Subcutaneous abdominal adipose tissue (tissue), 5 donors: ENCODE data around the gene SLC15A4.

Source experiments
- H3K27ac ChIP-seq: one replicate; pipeline ENCODE4 v1.7.0; 2013; ENCODE audit warnings: low read depth, mild to moderate bottlenecking, inconsistent platforms, low read length, moderate library complexity
- H3K27me3 ChIP-seq, 5 donors: one replicate each; pipeline ENCODE4 v1.7.0; 2013; ENCODE audit warnings: low read length in 5 of 5, inconsistent platforms in 1 of 5; ENCODE audit not compliant: control insufficient read depth in 5 of 5, insufficient read depth in 4 of 5
- H3K36me3 ChIP-seq, 5 donors: one replicate each; pipeline ENCODE4 v1.7.0; 2013; ENCODE audit warnings: low read length in 5 of 5; ENCODE audit not compliant: control insufficient read depth in 5 of 5, insufficient read depth in 5 of 5
- H3K4me1 ChIP-seq, 5 donors: one replicate each; pipeline ENCODE4 v1.7.0; 2013; ENCODE audit warnings: low read length in 5 of 5, mild to moderate bottlenecking in 3 of 5, moderate library complexity in 1 of 5; ENCODE audit not compliant: control insufficient read depth in 5 of 5, insufficient read depth in 5 of 5
- H3K4me3 ChIP-seq, 5 donors: one replicate each; pipeline ENCODE4 v1.7.0; 2013; ENCODE audit warnings: low read length in 5 of 5, low read depth in 1 of 5
- H3K9ac ChIP-seq, 5 donors: one replicate each; pipeline ENCODE4 v1.7.0; 2013; ENCODE audit warnings: low read length in 5 of 5, mild to moderate bottlenecking in 4 of 5, moderate library complexity in 3 of 5
- H3K9me3 ChIP-seq, 5 donors: one replicate each; pipeline ENCODE4 v1.7.0; 2013; ENCODE audit warnings: low read length in 5 of 5; ENCODE audit not compliant: control insufficient read depth in 5 of 5
- donor health status: healthy.
- donor health status: healthy.
- donor health status: healthy.
- donor health status: healthy.
- donor health status: healthy.

The SLC15A4 gene

DNA sequence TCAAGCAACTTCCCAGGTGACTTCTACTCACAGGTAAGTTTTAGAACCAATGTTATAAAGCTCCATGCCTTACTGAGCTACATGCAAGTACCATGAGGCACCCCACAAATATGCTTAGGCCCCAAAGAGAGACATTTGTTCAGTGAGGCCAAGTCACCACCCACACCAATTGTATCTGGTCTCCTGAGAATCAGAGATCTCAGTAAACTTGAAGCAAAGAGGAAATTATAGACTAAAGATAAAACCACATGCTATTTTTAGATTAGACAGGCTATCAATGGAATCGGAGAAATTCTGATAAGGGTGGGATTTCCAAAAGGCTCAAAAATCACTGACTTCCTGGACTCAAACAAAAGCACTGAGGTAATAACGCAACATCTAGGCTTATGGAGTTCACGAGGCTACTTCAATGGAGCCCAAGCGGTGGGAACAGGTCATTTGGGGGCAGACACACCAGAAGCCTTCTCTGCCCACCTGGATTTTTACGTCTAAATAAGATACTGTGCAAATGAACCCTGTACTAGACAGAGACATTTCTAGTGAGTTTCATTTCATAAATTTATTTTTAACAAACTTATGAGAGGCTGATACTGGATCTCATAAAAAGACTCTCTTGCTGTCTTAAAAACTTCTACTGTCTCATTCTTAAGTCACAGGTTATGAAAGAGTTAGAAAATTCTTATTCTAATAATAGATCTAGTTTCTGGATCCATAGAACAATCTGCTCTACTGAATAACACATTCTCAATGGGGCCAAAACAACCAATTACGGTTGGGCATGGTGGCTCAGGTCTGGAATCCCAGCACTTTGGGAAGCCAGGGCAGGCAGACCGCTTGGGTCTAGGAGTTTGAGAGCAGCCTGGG is 7.7 kb downstream of the SLC15A4 start:
- H3K4me1 ChIP-seq, result peaks cover 18 to 63% (median 49%) of the 10 kb centered on the region in 5 donors
- H3K9me3 ChIP-seq, result no peaks in the 10 kb centered on the region
- no peak overlapping the region for H3K4me3 ChIP-seq

DNA sequence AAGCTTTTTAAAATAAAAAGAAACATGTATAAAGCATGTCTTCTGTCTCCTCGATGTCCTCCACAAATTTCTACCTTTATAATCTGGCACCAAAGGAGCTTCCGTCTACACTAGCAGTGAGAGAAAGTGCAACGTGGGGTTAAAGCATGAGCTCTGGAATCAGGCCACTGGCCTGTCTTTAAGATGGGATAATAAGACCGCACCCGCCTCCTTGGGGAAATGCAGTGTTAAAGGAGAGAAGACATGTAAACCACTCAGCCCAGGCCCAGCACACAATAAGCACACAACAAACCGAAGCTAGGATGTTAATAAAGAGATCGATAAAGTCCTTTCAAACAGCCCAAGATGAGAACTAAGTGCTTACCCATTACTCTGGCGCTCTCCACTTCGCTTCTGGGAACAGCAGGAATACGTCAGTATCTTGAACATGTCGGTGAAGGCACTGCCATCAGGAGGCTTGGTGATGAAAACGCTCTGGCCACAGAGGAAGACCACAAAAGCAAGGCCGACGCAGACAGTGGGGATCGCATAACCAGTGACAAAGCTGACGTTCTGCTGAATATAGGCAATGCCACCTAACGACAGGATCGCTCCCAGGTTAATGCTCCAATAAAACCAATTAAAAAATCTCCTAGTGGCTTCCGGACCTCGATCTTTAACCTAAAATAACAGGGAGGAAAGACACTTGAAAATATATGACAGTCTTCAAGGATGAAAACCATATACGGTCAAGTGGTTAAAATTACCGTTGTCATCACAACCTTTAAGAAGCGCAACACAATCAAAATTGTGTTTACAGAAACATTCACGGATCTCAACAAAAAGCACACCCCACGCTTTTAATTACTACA is 9.1 kb downstream of the SLC15A4 start:
- peaks cover 15 to 70% (median 54%) of the 10 kb centered on the region in 5 donors for H3K4me1 ChIP-seq
- H3K27ac ChIP-seq, result peak overlapping the region; percentile 4
- H3K36me3 ChIP-seq, result peaks cover 0 to 20% (median 5%) of the 10 kb centered on the region in 5 donors
- no peaks in the 10 kb centered on the region for H3K9me3 ChIP-seq
- H3K27me3 ChIP-seq, result no peaks in the 10 kb centered on the region
- H3K4me3 ChIP-seq, result peak overlapping the region in 1 of 5 donors; percentile 9
- H3K9ac ChIP-seq, result peak overlapping the region in 1 of 5 donors; percentile 44

More for the DNA sequence above, 7.7 kb downstream of the SLC15A4 start:
- Histone ChIP-seq H3K27me3 (no peaks in the 10 kb centered on the region), H3K27ac (no peak overlapping the region), H3K9ac (peak overlapping the region in 2 of 5 donors; percentile 2 to 27), H3K36me3 (peaks cover 0 to 20% (median 8%) of the 10 kb centered on the region in 5 donors)

DNA sequence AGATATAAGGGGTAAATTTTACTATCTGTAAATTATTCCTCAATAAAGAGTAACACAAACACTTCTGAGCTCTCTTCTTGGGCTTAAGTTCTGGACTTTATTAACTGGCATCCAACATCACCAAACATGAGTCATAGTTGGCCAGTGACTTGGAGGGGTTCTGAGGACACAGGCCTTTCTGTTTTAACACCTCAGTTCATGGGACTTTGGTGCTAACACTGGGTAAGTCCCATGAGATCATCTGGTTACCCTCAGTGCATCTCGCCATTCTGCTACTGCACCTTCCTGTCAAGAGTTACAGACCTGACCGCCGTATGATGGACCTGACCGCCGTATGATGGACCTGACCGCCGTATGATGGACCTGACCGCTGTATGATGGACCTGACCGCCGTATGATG is 9.9 kb downstream of the SLC15A4 start:
- Histone ChIP-seq H3K27ac (no peak overlapping the region), H3K4me1 (peaks cover 15 to 71% (median 51%) of the 10 kb centered on the region in 5 donors), H3K9me3 (no peaks in the 10 kb centered on the region), H3K27me3 (no peaks in the 10 kb centered on the region), H3K36me3 (peaks cover 0 to 22% (median 6%) of the 10 kb centered on the region in 5 donors), H3K4me3 (no peak overlapping the region), H3K9ac (no peak overlapping the region)

DNA sequence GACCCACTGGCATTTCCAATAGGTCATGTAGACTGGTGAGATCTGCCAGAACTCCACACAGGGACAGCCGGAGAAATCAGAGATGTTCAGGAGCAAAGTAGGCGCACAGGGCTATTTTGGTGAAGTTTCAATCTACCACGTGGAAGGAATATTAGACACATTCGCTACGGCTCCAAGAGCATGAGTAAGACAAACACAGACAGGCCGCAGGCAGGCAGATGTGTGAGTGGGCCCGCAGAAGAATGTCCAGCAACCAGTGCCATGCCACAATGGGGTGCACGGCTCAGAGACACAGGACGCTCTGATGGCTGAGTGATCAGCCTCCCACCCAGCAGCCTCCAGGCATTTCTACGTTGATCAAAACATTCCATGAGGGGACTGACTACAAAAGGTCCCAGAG is 10.4 kb downstream of the SLC15A4 start:
- Histone ChIP-seq H3K9me3 (no peaks in the 10 kb centered on the region), H3K4me1 (peaks cover 11 to 66% (median 46%) of the 10 kb centered on the region in 5 donors), H3K9ac (no peak overlapping the region), H3K27ac (no peak overlapping the region), H3K36me3 (peaks cover 0 to 27% (median 11%) of the 10 kb centered on the region in 5 donors), H3K4me3 (no peak overlapping the region), H3K27me3 (no peaks in the 10 kb centered on the region)

DNA sequence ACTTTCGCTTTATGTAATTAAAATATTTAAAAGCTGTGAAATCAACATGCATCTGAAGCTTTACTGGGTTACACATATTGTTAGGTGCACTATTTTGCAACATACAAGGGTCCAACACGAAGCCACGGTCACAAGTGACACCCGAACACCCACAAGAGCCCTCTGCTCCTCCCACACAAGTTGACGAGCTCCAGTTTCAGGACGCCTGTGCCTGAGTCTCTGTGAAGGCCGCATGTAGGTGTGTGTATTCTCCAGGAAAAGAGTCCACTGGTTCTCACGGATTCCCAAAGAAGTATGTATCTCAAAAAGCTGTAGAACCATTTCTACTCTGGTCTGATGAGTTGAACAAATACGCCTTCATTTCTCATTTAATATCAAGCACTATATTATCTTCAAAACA is 12.0 kb downstream of the SLC15A4 start:
- no peak overlapping the region for H3K9ac ChIP-seq
- H3K4me1 ChIP-seq, result peaks cover 3 to 50% (median 34%) of the 10 kb centered on the region in 5 donors
- H3K9me3 ChIP-seq, result no peaks in the 10 kb centered on the region
- no peaks in the 10 kb centered on the region for H3K27me3 ChIP-seq
- H3K27ac ChIP-seq, result peak overlapping the region; percentile 72
- peaks cover 0 to 42% (median 24%) of the 10 kb centered on the region in 5 donors for H3K36me3 ChIP-seq
- H3K4me3 ChIP-seq, result no peak overlapping the region

DNA sequence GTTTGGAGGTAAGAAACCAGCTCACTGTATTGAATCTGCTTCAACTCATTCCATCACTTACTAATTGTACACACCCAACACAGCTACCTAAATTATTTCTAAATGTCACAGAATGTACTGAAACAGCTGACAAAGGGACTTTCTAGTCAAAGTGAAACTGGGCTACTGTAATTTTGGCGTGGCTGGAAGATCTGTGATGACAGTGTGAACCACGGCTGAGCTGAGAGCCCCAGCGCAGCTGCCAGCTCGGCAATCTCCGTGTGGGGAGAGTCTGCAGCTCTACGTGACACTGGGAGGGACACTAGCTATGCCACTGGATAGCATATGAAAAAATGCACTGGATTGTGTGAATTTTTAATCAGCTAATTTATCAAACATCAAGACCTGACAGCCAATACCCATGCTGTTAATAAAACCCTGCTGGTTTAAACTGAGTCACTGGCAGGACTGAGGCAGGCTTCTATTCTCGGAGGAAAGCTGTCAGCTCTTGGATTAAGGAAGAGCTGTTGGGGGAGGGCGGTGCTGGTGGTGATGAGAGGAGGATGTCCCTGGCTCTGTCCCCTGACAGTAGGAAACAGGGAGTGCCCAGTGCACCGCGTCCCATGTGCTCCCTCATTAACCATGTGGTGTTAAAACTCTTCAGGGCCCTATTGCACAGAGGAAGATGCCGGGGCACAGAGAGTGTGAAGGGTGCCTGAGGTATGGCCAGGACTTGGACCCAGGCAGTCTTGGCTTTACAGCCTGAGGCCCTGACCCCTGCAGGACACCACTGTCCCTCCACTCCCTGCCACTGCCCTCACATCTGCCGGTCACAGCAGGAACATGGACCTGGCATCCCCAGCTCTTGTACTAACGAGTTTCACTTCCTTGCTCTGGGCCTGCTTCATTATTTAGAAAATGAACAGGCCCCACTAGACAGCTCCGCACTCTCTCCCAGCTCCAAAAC is 13.3 kb downstream of the SLC15A4 start:
- H3K4me1 ChIP-seq, result peaks cover 0 to 38% (median 22%) of the 10 kb centered on the region in 5 donors
- H3K4me3 ChIP-seq, result peak overlapping the region in 2 of 5 donors; percentile 1 to 31
- H3K9me3 ChIP-seq, result no peaks in the 10 kb centered on the region
- H3K9ac ChIP-seq, result peak overlapping the region in 3 of 5 donors; percentile 0 to 58 (median 51)
- no peaks in the 10 kb centered on the region for H3K27me3 ChIP-seq
- peaks cover 0 to 46% (median 29%) of the 10 kb centered on the region in 5 donors for H3K36me3 ChIP-seq
- H3K27ac ChIP-seq, result peak overlapping the region; percentile 72

DNA sequence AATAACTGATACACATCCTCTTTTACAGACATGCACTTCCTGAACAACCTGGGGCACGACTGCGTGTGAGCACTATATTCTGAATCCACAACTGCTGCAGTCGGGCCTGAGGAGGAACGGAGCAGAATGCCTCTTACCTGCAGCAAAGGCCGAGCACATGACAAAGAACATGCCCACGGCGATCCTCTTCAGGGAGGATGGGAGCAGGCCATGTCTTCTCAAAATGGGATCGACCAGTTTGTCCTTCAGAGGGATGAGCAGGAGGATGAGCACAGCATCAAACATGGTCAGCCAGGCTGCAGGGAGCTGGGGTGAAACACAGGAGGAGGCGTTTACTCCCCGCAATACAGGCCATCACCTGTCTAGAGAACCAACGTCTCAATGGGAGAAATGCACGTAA is 15.1 kb downstream of the SLC15A4 start:
- H3K4me3 ChIP-seq, result no peak overlapping the region
- peaks cover 0 to 26% (median 19%) of the 10 kb centered on the region in 5 donors for H3K4me1 ChIP-seq
- peaks cover 0 to 48% (median 31%) of the 10 kb centered on the region in 5 donors for H3K36me3 ChIP-seq
- no peak overlapping the region for H3K27ac ChIP-seq
- H3K9me3 ChIP-seq, result peaks cover 0 to 4% (median 0%) of the 10 kb centered on the region in 5 donors
- H3K9ac ChIP-seq, result no peak overlapping the region
- H3K27me3 ChIP-seq, result no peaks in the 10 kb centered on the region

DNA sequence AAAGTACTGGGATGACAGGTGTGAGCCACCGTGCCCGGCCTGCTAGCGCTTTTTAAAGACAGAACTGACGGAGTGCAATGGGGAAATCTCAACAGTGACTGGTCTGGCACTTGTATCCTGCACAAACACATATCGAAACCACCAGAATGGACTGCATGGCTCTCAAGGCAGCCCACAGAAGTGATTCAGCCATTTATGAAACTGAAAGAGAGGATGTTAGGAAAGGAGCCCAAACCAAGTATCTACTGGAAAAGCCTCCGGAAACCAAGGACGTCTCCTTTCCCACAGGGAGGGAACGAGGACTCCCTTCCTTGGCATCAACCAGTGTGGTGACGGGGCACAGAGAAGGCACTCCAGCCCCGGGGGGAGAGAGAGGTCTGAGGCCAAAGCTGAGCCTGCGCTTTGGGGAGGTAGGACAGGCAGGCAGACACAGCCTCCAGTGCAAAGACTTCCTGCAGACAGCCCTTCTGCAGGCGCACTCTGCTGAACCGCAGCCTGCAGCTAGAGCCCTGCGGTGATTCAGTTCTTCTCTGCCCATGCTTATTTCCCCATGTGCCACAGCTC is 16.5 kb downstream of the SLC15A4 start:
- H3K36me3 ChIP-seq, result peaks cover 0 to 52% (median 36%) of the 10 kb centered on the region in 5 donors
- H3K9ac ChIP-seq, result no peak overlapping the region
- H3K4me3 ChIP-seq, result peak overlapping the region in 1 of 5 donors; percentile 12
- H3K27me3 ChIP-seq, result no peaks in the 10 kb centered on the region
- H3K9me3 ChIP-seq, result peaks cover 0 to 4% (median 0%) of the 10 kb centered on the region in 5 donors
- no peak overlapping the region for H3K27ac ChIP-seq
- H3K4me1 ChIP-seq, result peaks cover 0 to 21% (median 16%) of the 10 kb centered on the region in 5 donors

DNA sequence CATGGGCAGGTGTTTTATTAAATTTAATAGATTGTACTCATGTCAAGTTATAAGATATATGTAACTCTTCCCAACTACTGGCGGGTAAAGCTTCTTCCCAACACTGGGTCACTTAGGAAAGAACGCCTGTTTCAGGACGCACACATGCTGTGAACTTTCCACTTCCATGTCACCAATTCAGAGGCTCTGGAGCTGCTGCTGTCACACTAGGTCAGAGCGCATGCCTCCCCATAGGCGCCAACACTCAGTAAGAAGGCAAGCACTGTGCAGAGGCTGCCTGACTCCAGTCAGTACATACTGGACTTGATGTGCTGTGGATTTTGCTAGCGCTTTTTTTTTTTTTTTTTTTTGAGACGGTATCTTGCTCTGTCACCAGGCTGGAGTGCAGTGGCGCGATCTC is 17.2 kb downstream of the SLC15A4 start:
- H3K27me3 ChIP-seq, result no peaks in the 10 kb centered on the region

More for the DNA sequence above, 17.2 kb downstream of the SLC15A4 start:
- Histone ChIP-seq H3K4me3 (no peak overlapping the region), H3K36me3 (peaks cover 0 to 57% (median 36%) of the 10 kb centered on the region in 5 donors), H3K9me3 (peaks cover 0 to 4% (median 0%) of the 10 kb centered on the region in 5 donors), H3K4me1 (peaks cover 0 to 20% (median 16%) of the 10 kb centered on the region in 5 donors), H3K27ac (no peak overlapping the region), H3K9ac (no peak overlapping the region)
